ENCODE results near the gene COL2A1. TPM values are rescaled to one million over a fixed set of nuclear protein-coding genes. Genes with fewer than 3 reads are reported as not detected.
"Not testable (repeated sequence)": the region's sequence is repeated elsewhere in the genome, so short reads cannot be mapped to it uniquely, and the experiment has no call there.

COL2A1 gene
- total RNA-seq, 1 donor from 2014 or later: not detected

GRCh38 chr12:47977046-47977771 lies 27.1 kb downstream of the COL2A1 start:
- no peak for DNase-seq (ENCODE audit: low read depth in 2 of 2)

- no peak for DNase-seq (ENCODE audit: low read depth in 2 of 2)
These were observed 28.5 kb downstream of the COL2A1 start for GRCh38 chr12:47975816-47976215.

GRCh38 chr12:47975036-47975620 lies 29.1 kb downstream of the COL2A1 start:
- no peak for DNase-seq (ENCODE audit: low read depth in 2 of 2)

- no peak for DNase-seq (ENCODE audit: low read depth in 2 of 2)
These were observed 30.4 kb downstream of the COL2A1 start for GRCh38 chr12:47973870-47974269.

GRCh38 chr12:47972895-47973294 lies 31.4 kb downstream of the COL2A1 start:
- no peak for DNase-seq (ENCODE audit: low read depth in 2 of 2)

GRCh38 chr12:47970843-47971242 lies 33.4 kb downstream of the COL2A1 start:
- DNase-seq (ENCODE audit: low read depth in 2 of 2): no peak

- DNase-seq (ENCODE audit: low read depth in 2 of 2): no peak
These were observed 34.4 kb downstream of the COL2A1 start for GRCh38 chr12:47969845-47970244.

- no peak for DNase-seq (ENCODE audit: low read depth in 2 of 2)
These were observed 36.6 kb downstream of the COL2A1 start for GRCh38 chr12:47967461-47968321.

- DNase-seq (ENCODE audit: low read depth in 2 of 2): no peak
These were observed 38.7 kb downstream of the COL2A1 start for GRCh38 chr12:47965581-47965980.

- DNase-seq (ENCODE audit: low read depth in 2 of 2): peak; percentile 9 to 20
These were observed 40.1 kb downstream of the COL2A1 start for GRCh38 chr12:47964106-47964728.

GRCh38 chr12:47963340-47964040 lies 40.8 kb downstream of the COL2A1 start, which contains the start of gene TMEM106C:
TMEM106C (plus strand) TSS chr12:47963596; CDS start chr12:47964237, 641 bp downstream.
- DNase-seq (ENCODE audit: low read depth in 2 of 2): peak; percentile 93

- no peak for DNase-seq (ENCODE audit: low read depth in 2 of 2)
These were observed 42.1 kb downstream of the COL2A1 start for GRCh38 chr12:47962198-47962597.

GRCh38 chr12:47957671-47958070 lies 46.6 kb downstream of the COL2A1 start:
- not testable (repeated sequence) for DNase-seq (ENCODE audit: low read depth in 2 of 2)

- DNase-seq (ENCODE audit: low read depth in 2 of 2): no peak
These were observed 49.2 kb downstream of the COL2A1 start for GRCh38 chr12:47955059-47955458.

GRCh38 chr12:47954467-47955045 lies 49.7 kb downstream of the COL2A1 start:
- no peak for DNase-seq (ENCODE audit: low read depth in 2 of 2)

GRCh38 chr12:47954058-47954457 lies 50.2 kb downstream of the COL2A1 start:
- DNase-seq (ENCODE audit: low read depth in 2 of 2): no peak

- no peak for DNase-seq (ENCODE audit: low read depth in 2 of 2)
These were observed 53.3 kb downstream of the COL2A1 start for GRCh38 chr12:47950856-47951468.

- peak; percentile 55 to 79 for DNase-seq (ENCODE audit: low read depth in 2 of 2)
These were observed 54.6 kb downstream of the COL2A1 start for GRCh38 chr12:47949441-47950341.

- DNase-seq (ENCODE audit: low read depth in 2 of 2): no peak
These were observed 56.9 kb downstream of the COL2A1 start for GRCh38 chr12:47947341-47947740.

Measured in lung microvascular endothelial cell (primary cell).